HG03460 (cell line): ENCODE measurements around the gene GDF7.
A peak's percentile ranks its signal among the peaks of the same experiment; 100 is the strongest.

Source experiments
- ATAC-seq: cut with Tn5 transposase; IDR thresholded peaks from one replicate; pipeline ENCODE4 v1.9.1; 2021; ENCODE audit not compliant: unreplicated experiment

GDF7 gene

GRCh38 chr2:20660506-20661420 is 6.2 kb upstream of the GDF7 start:
- no peak for ATAC-seq

DNA sequence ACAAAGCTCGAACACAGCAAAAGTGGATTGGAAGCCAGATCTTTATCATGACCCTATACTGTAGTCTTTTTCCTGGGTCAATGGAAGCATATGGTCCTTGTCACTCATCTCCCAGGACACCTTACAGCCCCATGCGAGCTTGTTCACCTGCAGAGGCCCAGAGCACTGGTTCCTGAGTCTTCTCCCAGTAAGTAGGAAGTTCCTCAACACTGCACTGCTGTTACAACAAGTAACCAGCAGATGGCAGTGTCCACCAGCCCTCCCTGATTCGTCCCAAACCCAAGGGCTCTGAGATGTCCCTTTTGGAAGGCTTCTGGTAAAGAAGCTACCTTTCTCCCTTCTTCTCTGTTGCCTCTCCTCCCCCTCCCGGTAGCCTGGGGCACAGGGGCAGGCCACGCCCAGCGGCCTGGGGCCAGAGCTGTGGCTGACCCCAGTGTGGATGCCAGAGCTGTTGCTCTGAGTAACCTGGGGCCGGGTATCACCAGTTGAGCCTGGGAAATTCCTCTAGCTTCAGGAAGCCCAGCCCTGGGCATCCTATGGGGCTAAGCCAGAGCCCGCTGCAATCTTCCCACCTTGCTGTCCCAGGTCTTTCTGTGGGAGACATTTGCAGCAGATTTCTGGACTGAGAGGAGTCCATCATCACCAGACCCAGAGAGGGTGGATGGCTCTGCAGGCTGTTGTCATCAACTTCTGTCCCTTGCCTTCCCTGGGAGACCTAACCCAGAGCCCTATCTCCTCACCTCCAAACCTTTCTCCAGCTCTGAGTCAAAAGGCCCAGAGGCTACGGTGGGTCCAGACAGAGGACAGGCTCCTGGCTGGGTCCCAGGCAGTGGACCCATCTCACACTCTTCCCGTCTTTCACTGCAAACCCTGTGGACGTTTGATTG is 5.3 kb upstream of the GDF7 start:
- peak; percentile 61 for ATAC-seq

GRCh38 chr2:20662308-20662937 is 4.5 kb upstream of the GDF7 start:
- ATAC-seq = no peak

DNA sequence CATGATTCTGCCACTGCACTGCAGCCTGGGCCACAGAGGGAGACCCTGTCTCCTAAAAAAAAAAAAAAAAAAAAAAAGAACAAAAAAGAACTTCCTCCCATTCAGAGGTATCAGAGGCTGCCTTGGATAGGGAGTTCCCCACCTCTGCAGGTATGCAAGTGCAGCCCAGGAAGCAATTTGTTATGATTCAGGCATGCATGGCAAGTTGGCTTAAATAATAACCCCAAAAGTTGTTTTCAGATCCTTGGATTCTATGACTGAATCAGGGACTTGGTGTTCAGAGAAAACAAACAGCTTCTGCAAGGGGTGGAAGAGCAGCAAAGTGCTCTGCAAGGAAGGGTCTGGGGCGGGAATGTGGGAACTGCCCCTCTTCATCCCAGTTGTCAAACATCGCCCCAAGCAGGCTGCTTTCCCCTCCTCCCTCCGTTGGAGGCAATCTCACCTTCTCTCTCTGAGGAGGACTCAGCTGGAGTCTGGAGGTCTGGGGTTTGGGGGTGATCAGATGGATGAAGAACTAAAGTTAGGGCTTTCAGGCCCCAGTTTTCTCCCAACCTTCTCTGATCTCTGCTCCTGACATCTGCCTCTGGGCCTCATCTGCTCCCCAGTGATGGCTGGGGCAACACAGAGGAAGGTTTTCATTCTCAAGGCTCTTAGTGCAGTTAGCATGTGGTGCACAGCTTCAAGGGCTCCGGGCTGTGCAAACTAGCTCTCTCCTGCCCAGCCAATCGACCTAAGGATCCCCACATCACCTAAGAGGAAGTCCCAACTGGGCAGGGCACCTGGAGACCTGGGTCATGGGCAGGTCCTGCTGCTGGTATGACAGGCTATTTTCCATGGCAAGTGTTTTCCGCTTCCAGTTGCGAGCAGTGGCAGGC is 3.5 kb upstream of the GDF7 start:
- ATAC-seq = no peak

- no peak for ATAC-seq
These were observed 2.9 kb upstream of the GDF7 start for GRCh38 chr2:20664071-20664390.

DNA sequence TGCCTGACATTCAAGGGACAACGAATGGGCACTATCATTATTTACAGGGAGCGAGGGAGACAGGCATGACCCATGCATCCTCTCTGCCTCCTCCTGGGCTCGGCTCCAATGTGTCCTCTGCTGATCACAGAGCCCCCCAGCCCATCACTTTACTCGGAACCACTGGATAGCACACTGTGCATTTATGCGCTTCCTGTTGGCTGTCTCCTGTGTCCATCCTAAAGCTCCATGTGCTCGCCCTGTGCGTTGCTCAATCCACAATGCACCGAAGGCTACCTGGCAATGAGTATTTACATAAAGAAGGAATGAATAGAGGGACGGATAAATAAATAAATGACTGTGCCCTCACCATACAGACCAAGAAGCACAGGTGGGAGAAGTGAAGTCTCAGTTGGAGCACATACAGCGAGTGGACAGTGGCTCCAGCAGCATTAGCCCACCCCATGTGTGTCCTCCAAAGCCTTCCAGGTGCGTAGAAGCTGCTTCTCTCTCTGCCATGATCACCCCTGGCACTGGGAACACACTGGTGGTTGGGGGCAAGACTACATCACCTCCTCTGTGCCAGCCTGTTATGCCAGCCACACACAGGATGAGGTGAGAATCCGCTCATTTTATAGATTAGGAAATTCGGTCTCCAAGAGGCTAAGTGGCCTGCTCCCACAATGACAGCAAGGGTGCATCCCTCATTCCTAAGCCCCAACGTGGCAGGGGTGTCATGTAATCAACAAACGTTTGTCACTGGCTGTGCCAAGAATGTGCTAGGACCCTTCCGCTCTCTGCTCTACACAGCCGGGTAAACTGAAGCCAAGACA is 2.3 kb upstream of the GDF7 start:
- ATAC-seq = no peak

DNA sequence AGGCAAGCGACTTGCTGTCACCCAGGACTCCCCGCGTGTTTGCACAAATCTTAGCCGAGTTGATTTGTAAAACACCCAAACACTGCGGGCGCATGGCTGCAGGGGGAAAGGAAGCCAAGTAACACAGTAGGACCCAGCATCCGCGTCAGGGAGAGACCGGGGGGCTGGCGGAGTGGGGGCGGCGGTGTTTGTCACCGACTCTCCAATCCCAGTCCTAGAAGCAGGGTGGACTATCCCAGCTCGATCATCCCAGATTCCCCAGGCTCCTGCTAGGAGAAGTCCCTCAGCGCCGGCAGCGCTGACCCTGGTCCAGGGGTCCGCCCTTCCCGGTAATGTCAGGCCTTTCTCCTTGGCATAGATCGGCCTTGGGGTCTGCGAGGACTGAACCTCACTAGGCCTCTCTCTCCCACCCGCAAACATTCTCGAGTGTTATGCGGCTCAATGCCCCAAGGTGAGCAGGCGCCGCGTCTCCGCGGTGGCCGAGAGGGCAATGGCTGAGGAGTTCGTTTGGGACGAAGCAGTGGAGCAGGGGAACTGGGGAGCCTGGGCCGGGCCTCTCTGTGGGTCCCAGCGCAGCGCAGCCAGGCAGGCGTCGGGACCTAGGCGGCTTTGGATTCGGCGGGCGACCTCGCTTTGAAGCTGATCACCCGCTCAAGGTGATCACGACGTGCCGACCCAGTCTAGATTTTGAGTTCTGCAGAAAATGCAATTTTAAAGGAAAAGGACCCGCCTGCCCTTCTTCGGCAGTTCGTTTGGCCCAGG is 1.5 kb upstream of the GDF7 start:
- ATAC-seq = no peak

GRCh38 chr2:20666005-20666303 is 990 bp upstream of the GDF7 start:
- ATAC-seq = no peak

GRCh38 chr2:20667151-20667530 is 197 bp downstream of the GDF7 start:
- no peak for ATAC-seq

GRCh38 chr2:20667531-20668401 is 822 bp downstream of the GDF7 start:
- ATAC-seq = no peak

GRCh38 chr2:20668451-20668850 is 1.5 kb downstream of the GDF7 start:
- no peak for ATAC-seq

DNA sequence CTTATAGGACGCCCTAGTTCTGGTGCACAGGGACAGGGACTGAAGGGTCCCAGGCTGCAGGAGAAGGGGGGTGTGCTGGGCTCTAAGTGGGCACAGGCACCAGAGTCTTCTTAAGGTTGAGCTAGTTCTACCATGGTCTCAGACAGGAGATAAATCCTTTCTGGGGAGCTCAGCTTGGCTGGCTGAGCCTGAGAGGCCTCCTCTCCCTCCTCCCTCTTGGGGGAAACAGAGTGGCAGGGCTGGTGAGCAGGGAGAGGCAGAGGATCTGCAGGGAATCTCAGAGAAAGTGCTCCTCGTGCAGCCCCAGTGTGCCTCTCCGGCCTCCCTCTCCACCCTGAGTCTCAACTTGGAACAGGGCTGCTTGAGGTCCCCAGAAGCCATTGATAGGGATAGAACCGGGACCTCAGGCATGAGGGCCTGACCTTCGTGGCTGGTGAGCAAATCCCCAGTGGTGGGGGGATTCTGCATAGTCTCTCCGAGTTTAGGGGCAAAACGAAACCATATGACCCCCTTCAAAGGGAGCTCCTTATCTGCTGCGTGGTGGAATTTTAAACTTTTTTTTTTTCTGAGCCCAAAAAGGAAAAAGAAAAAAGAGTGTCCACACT is 2.0 kb downstream of the GDF7 start:
- ATAC-seq = no peak

DNA sequence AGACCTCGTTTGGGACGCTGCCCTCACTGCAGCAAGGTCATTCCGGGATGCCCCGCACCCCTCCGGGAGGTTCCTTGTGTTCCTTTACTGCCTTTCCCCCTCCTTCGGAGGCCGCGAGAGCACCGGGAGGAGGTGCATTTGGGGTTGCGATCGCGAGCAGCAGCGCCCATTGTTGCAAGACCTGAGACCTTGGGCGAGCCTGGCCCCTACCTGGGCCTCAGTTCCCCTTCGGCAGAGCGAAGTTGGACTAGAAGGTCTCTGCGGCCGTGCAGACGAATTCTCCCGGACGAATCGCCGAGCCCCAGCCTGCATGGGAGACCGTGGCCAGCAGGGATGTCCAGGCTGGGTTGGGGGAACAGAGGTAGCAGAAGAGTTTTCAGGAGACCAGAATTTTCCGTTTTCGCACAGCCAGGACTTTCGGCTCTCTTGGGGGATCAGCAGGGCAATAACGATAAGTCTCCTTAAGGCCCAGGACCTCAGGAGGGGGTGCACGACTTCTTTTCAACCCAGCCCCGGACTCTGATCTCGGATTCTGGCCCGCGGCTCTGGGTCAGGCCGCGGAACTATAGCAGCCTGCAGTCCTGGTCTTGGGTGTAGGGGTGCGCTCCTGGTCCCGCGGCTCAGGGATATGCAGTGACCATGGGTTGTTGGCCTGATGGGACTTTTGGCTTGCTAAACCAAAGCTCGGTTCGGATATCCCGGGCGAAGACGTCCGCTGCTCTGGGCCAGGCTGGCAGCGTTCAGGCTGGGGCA is 2.8 kb downstream of the GDF7 start:
- ATAC-seq = no peak

- ATAC-seq = no peak
These were observed 3.5 kb downstream of the GDF7 start for GRCh38 chr2:20670315-20671035.

DNA sequence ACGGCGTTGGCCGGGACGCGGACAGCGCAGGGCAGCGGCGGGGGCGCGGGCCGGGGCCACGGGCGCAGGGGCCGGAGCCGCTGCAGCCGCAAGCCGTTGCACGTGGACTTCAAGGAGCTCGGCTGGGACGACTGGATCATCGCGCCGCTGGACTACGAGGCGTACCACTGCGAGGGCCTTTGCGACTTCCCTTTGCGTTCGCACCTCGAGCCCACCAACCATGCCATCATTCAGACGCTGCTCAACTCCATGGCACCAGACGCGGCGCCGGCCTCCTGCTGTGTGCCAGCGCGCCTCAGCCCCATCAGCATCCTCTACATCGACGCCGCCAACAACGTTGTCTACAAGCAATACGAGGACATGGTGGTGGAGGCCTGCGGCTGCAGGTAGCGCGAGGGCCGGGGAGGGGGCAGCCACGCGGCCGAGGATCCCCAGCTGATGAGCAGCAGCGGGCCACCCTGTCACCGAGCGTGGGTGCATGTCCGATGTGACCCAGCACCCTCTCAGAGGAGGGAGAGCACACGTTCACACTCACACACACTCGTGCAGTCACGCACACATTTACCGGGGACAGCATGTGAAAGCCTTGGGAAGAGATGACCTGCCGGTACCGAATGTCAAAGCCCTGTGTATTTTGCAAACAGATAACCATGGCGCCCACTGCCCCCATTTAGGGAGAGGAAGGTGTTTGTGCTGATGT is 4.2 kb downstream of the GDF7 start:
- no peak for ATAC-seq

GRCh38 chr2:20671736-20672080 is 4.8 kb downstream of the GDF7 start:
- no peak for ATAC-seq
